ENCODE results near the gene FKBP9.
A peak's percentile ranks its signal among the peaks of the same experiment; 100 is the strongest.

The FKBP9 gene

GRCh38 chr7:33012364-33012763 lies 55.1 kb downstream of the FKBP9 start:
- DNase-seq, result no peak

DNA sequence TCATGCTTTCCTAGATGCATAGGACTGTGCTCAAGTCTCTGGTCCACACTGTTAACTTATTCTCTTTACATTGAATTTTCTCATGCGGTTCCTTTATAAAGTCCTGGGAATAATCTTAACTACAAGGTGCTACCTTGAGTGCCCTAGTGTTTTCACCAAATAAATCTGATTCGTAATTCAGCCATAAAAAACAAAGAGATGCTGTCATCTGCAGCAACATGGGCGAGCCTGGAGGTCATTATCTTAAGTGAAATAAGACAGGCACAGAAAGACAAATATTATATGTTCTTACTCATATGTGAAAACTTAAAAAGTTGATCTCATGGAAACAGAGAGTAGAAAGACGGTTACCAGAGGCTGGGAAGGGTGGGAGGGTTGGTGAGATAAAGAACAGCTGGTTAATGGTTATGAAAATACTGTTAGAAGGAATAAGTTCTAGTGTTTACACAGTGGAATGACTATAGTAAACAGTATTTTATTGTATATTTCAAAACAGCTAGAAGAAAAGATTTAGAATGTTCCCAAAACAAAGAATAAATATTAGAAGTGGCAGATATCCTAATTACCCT lies 67.0 kb downstream of the FKBP9 start:
- DNase-seq, result no peak

GRCh38 chr7:33035776-33036175 lies 78.5 kb downstream of the FKBP9 start:
- no peak for DNase-seq

DNA sequence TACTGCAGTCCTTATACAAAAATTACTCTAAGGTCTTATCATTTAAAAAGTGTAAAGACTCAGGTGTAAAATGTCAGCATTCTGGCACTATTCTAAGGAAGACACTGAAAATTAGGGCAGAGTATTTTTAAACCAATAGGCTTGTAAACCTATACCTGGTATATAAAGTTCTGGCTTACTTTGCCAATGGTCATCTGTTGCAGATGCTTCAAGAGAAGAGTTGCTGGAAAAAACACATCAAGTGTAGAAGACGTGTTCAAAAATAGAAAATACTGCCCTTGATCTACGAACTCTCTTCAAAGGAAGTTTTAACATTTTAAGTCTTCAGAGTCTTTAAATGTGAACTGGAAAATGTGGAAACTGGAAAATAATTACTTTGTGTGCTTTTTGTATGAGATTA lies 81.4 kb downstream of the FKBP9 start:
- DNase-seq, result no peak

DNA sequence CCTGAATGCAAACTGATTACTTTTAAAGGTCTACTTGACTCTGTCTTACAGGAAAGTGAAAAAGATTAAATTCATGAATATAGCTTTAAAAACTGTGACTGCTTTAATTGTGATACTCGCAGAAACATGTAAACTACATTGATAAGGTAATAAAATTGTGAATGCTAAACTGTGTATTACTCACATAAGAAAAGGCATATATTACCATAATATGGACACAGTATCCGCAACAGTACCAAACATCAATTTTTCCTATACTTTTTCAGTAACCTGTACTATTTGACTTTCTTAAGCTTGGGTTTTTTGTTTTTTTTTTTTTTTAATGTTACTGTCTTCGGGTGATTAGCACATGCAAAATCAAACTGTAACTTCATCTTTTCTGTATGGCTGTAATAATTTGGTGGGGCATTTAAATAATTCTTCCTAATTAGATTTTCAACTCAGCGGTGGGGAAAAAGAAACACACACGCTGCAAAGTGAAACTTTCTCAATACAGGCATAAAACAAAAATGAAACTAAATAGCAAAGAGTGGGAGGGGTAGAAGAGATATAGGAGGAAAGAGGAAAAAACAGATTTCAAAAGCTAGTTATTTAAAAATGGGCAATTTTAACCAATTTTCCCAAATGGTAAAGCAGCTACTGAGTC lies 82.1 kb downstream of the FKBP9 start:
- DNase-seq, result no peak

DNA sequence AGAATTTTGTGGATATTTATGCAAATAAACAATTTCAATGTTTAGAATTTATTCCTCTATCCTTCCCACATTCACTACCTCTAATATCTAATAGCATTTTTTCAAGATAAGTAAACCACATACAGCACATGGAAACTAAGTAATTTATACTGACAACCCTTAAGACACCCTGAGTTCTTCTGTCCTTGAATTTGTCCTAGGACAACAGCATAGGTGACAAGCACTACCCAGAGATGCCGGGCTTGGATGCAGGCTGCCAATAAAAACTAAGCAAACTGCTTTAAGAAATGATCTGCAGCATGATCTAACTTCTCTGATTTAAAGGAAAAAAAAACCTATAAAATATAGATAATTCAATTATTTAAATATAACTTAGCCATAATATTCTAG lies 82.7 kb downstream of the FKBP9 start:
- DNase-seq, result no peak

DNA sequence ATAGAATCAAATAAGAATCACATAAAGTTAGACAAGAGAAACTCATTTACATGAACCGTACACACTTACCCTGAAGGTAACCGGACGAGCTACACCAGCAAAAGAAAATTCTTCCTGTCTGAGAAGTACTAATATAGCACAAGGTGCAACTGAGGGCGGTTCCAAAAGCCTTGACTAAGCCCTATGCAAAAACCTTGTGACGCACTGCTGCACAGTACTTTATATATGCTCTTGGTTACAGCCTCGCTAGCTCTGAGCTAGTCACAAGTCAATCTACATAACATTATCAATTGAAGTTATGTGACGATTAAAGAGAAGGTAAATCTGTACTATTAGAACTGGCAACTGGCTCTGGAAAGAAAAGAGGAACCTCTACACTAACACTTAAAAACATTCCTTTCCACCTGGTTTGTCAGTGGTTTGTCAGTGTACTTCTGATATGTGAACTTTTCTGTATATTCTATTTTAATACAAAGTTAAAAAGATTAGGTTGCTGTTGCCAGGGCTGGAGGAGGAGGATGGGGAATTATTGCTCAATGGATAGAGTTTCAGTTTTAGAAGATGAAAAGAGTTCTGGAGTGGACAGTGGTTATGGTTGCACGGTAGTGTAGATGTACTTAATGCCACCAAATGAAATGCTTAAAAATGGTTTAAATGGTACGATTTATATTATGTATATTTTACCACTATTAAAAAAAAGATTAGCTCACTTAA lies 83.7 kb downstream of the FKBP9 start:
- DNase-seq, result peak; percentile 42 to 43

DNA sequence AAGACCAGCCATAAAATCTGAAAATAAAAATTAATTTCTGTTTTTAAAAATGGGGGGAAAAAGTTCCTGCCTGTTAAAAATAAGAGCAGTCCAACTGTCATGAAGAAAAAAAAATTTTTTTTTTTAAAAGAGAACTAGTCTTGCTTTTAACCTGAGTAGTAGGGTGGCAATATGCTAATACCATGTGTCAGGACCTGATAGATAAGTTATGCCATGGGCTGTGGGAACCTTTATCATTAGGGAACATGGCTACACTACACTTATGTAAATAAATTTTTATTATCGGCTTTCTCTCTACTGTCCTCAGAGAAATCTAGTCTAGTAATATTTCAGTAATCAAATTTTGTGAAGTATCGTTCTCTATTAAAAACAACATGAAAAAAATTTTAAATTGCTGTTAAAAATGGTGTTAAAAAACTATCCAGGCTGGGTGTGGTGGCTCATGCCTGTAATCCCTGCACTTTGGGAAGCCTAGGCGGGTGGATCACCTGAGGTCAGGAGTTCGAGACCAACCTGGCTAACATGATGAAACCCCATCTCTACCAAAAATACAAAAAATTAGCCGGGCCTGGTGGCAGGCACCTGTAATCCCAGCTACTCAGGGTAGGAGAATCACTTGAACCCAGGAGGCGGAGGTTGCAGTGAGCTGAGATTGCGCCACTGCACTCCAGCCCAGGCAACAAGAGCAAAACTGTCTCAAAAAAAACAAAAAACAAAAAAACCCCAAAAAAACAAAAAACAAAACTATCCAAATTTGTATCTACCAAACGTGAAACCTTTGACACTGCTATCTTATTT lies 84.6 kb downstream of the FKBP9 start:
- no peak for DNase-seq

DNA sequence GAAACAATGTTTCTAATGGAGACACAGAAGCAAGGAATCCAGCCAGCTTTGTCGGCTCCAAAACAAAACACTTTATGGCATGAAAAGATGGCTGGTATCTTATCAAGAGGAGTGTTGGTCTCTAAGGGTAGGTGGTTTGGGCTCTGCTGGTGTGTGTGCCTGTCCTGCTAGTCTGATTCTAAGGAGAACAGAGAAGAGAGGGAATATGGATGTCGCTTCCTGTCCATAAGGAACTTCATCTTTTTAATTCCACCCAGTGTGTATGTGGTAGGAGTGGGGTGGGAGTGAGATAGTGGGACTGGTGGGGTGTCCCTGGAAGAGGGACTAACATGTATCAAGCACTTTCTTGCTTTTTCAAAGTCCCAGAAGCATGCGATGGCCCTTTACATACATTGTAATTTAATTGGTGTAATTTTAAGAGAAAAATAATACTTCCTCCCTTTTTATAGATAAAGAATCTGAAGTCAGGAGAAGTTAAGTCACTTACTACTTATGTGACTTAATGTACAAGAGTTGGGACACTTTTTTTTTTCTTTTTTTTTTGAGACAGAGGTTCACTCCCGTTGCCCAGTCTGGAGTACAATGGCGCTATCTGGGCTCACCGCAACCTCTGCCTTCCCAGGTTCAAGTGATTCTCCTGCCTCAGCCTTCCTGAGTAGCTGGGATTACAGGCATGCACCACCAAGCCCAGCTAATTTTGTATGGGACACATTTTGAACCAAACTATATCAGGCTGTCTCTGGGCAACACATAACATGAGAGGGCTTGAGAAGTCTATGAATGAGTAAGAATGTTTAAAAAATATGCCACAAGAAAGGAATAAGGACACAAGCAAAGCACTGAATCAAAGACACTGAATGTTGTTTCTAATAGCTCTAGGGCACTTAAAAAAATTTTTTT lies 86.5 kb downstream of the FKBP9 start:
- DNase-seq, result no peak

DNA sequence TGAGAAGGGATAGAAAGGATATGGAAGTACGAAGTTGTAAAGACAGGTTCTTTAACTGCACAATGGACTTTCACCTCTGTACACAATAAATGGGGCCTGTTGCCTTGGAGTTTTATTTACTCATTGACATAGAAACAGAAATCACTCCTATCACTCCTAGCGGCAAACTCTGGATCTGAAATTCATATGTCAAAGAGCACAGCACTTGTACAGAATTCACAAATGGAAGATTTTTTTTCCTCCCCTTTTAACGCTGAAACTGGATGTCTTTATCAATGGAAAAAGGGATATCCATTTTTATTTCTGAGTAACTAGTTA lies 87.1 kb downstream of the FKBP9 start:
- DNase-seq, result no peak

DNA sequence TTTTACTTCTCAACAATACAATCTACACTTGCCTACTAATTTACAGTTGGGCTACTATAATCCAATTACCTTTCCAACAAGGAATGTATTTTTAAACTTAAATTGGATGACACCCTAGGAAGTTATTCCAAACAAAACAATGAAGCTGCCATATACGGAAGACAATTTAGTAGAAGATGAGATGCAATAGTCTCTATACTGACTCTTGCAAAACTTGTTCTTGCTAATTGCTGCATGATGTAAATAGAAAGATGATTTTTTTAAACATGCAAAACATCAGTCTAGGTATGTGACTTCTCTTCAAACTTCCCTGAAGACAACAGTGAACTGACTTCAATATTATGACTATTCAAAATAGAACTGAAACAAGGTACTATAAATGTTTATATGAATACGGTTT lies 87.7 kb downstream of the FKBP9 start:
- no peak for DNase-seq

DNA sequence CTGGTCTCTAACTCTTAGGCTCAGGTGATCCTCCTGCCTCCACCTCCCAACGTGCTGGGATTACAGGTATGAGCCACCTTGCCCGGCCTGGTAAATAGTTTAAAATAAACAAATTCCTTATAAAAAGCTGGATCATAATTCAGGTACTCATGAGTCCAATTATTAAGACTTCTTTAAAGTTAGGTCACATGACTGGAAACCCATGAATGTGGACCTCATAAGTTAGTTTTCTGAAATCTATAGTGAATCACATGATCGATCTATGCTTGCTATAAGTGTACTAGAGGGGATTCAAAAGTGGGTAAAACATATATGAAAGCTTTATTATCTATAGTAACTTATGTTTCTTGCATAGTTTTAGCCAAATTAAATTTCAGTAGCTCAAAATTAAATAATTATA lies 91.0 kb downstream of the FKBP9 start:
- DNase-seq, result no peak

- no peak for DNase-seq
Measured at GRCh38 chr7:33048704-33049103, 91.5 kb downstream of the FKBP9 start.

DNA sequence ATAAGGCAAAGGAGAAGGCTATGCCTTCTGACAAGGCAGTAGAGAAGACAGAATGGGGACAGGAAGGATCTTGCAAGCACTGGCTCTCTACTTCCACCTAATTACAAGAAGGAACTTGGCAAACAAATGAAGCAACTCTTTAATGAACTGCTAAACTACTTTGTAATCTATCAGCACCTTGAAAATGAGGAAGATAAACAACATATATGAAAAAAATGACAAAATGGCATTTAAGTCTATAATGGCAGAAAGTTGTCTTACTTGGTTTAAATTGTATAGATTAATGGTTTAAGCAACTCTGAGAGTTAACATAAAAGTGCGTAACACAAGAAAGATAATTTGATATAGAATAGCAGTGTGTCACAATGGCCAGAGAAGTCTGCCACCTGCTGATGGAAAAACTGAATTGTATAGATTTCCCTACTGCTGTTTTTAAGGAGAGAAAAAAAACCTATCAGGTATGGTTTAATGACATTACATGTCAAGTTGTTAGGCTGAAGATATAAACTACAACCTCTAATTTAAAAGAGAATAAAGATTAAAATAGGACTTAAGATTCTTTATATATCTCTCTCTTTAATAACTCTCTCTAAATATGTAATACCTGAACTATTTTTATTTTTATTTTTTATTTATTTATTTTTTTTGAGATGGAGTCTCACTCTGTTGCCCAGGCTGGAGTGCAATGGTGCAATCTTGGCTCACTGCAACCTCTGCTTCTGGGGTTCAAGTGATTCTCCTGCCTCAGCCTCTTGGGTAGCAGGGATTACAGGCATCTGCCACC lies 93.5 kb downstream of the FKBP9 start:
- no peak for DNase-seq

- no peak for DNase-seq
Measured at GRCh38 chr7:33053721-33054120, 96.5 kb downstream of the FKBP9 start.

- DNase-seq, result no peak
Measured at GRCh38 chr7:33054261-33054964, 97.2 kb downstream of the FKBP9 start.

DNA sequence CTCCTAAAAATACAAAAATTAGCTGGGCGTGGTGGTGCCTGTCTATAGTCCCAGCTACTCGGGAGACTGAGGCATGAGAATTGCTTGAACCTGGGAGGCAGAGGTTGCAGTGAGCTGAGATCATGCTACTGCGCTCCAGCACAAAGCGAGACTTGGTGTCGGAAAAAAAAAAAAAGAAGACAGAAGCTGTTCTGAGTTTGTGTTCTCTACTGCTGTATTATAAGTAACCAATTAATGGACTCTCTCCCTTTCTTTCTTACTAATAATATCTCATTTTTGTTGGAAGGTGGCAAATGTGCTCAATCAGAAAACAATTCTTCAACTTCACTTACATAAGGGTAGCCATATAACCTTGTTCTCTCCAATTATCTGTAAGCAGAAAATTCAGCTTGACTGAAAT lies 97.9 kb downstream of the FKBP9 start:
- no peak for DNase-seq

Data from stimulated activated CD4-positive, alpha-beta T cell treated with anti-CD3 and anti-CD28 coated beads, Interleukin-2, amount 100 ng/mL, for 48 hours (primary cell).